ENCODE data around the gene PIGR. TPM values are rescaled to one million over a fixed set of nuclear protein-coding genes. Genes with fewer than 3 reads are reported as not detected.
A peak's percentile ranks its signal among the peaks of the same experiment; 100 is the strongest.

Gene PIGR
- total RNA-seq, 1 donor from 2014 or later = not detected

- peaks cover 3% of the 10 kb centered on the region for H3K36me3 Mint-ChIP-seq (ENCODE audit: low read depth, unreplicated experiment)
- H3K4me1 Mint-ChIP-seq (ENCODE audit: unreplicated experiment) = peaks cover 25% of the 10 kb centered on the region
- peaks cover 6% of the 10 kb centered on the region for H3K27me3 Mint-ChIP-seq (ENCODE audit: unreplicated experiment)
- H3K27ac Mint-ChIP-seq (ENCODE audit: unreplicated experiment) = peak overlapping the region; percentile 7
- no peaks in the 10 kb centered on the region for H3K9me3 Mint-ChIP-seq (ENCODE audit: unreplicated experiment)
- H3K4me3 Mint-ChIP-seq (ENCODE audit: unreplicated experiment) = no peak overlapping the region
- DNase-seq (ENCODE audit: low spot score) = no peak
- TF ChIP-seq CTCF (IDR thresholded peaks at IDR 0.05; ENCODE audit: unreplicated experiment) = no peak
Observed at GRCh38 chr1:206908038-206908437, 38.2 kb downstream of the PIGR start.

- H3K27me3 Mint-ChIP-seq (ENCODE audit: unreplicated experiment) = peaks cover 6% of the 10 kb centered on the region
- peaks cover 3% of the 10 kb centered on the region for H3K36me3 Mint-ChIP-seq (ENCODE audit: low read depth, unreplicated experiment)
- H3K4me3 Mint-ChIP-seq (ENCODE audit: unreplicated experiment) = no peak overlapping the region
- no peaks in the 10 kb centered on the region for H3K9me3 Mint-ChIP-seq (ENCODE audit: unreplicated experiment)
- DNase-seq (ENCODE audit: low spot score) = peak; percentile 64
- no peak overlapping the region for H3K27ac Mint-ChIP-seq (ENCODE audit: unreplicated experiment)
- H3K4me1 Mint-ChIP-seq (ENCODE audit: unreplicated experiment) = peaks cover 25% of the 10 kb centered on the region
- peak; percentile 47 for TF ChIP-seq CTCF (IDR thresholded peaks at IDR 0.05; ENCODE audit: unreplicated experiment)
Observed at GRCh38 chr1:206907304-206907991, 38.8 kb downstream of the PIGR start.

- no peak overlapping the region for H3K4me3 Mint-ChIP-seq (ENCODE audit: unreplicated experiment)
- peaks cover 6% of the 10 kb centered on the region for H3K27me3 Mint-ChIP-seq (ENCODE audit: unreplicated experiment)
- H3K36me3 Mint-ChIP-seq (ENCODE audit: low read depth, unreplicated experiment) = peaks cover 8% of the 10 kb centered on the region
- peaks cover 25% of the 10 kb centered on the region for H3K4me1 Mint-ChIP-seq (ENCODE audit: unreplicated experiment)
- no peak for TF ChIP-seq CTCF (IDR thresholded peaks at IDR 0.05; ENCODE audit: unreplicated experiment)
- no peaks in the 10 kb centered on the region for H3K9me3 Mint-ChIP-seq (ENCODE audit: unreplicated experiment)
- peak overlapping the region; percentile 6 for H3K27ac Mint-ChIP-seq (ENCODE audit: unreplicated experiment)
- no peak for DNase-seq (ENCODE audit: low spot score)
Observed at GRCh38 chr1:206905295-206906164, 40.7 kb downstream of the PIGR start.

GRCh38 chr1:206904423-206905142 is 41.7 kb downstream of the PIGR start:
- H3K9me3 Mint-ChIP-seq (ENCODE audit: unreplicated experiment) = no peaks in the 10 kb centered on the region
- DNase-seq (ENCODE audit: low spot score) = no peak
- H3K4me3 Mint-ChIP-seq (ENCODE audit: unreplicated experiment) = peak overlapping the region; percentile 57
- no peak overlapping the region for H3K27ac Mint-ChIP-seq (ENCODE audit: unreplicated experiment)
- H3K36me3 Mint-ChIP-seq (ENCODE audit: low read depth, unreplicated experiment) = peaks cover 9% of the 10 kb centered on the region
- peaks cover 25% of the 10 kb centered on the region for H3K4me1 Mint-ChIP-seq (ENCODE audit: unreplicated experiment)
- TF ChIP-seq CTCF (IDR thresholded peaks at IDR 0.05; ENCODE audit: unreplicated experiment) = no peak
- H3K27me3 Mint-ChIP-seq (ENCODE audit: unreplicated experiment) = peaks cover 7% of the 10 kb centered on the region

Measured in endothelial cell (in vitro differentiated cells).